HG02943 (cell line): Measurements from ENCODE around the gene GMEB2.

Experiments used
- ATAC-seq: cut with Tn5 transposase; IDR thresholded peaks from one replicate; pipeline ENCODE4 v1.9.1; 2021; ENCODE audit warnings: mild to moderate bottlenecking, low read depth, moderate library complexity; ENCODE audit not compliant: unreplicated experiment

The GMEB2 gene

DNA sequence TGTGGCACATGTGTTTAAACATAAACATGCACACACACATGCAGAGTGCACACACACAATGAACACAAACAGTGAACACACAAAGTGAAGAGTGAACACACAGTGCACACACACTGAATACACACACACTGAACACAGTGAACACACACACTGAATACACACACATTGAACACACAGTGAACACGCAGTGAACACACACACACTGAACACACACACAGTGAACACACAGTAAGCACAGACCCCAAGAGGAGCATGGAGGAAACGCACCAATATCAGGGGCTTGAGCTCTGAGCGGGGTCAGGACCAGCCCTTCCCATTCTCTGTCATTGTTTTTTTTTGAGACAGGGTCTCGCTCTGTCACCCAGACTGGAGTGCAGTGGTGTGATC is 35.8 kb downstream of the GMEB2 start:
- ATAC-seq = no peak

GRCh38 chr20:63590218-63591146 is 36.4 kb downstream of the GMEB2 start:
- no peak for ATAC-seq

DNA sequence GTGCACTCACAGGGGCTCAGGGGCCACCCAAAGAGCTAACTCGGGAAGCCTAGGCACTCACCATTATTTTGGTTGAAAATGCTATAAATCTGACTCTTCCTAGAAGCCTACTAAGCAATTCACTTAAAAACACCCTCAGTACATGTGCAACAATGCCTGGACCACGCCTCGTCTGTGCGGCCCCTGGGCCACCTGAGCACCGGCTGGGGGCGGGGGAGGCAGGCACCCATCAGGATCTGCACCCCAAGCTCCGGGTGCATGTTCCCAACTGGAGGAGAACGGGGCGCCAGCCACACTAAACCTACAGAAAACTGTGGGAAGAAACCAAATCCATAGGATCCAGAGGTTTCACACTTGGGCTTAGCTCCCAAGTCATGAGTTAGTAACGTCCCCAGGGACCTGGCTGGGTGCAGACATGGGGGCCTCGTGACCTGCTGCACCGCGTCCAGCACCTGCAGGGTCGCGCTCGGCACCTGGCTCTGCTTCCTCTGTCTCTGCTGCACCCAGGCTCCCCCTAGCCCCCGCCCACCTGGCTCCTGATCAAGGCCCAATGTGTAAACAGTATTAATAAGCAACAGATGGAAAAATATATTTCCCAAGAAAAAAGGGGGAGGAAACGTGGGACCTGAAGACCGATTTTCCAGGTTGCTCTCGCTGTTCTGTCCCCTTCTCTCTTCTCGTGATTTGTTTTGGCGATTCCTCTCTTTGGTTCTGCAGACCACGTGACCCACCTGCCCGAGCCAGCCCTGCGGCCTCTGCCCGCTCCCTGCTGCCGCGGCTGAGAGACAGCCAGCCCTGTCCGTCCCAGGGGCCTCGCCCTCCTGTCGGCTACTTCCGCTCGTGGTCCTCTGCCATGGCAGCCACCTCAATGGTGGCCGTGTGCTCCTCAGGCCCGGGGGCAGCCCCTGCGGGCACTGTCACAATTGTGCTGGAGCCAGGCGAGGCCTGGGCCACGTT is 37.4 kb downstream of the GMEB2 start:
- no peak for ATAC-seq

DNA sequence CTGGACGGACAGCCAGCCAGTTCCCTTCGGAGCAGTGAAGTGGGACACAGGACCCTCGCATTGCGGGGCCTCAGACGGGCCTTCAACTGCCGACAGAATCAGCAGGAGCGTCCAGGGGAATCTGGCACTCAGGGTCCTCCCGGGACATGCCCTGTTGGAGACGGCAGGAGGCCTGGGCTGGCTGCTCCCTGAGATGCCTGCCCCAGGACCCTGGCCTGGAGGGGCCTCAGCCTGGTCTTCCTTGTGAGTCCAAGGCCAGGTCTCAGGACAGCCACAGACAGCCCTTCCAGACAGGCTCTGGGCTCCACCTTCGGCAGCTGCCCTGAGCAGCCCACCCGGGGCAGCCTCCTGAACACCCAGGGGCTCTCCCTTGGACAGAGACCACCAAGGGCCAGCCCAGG is 38.3 kb downstream of the GMEB2 start:
- ATAC-seq = no peak

DNA sequence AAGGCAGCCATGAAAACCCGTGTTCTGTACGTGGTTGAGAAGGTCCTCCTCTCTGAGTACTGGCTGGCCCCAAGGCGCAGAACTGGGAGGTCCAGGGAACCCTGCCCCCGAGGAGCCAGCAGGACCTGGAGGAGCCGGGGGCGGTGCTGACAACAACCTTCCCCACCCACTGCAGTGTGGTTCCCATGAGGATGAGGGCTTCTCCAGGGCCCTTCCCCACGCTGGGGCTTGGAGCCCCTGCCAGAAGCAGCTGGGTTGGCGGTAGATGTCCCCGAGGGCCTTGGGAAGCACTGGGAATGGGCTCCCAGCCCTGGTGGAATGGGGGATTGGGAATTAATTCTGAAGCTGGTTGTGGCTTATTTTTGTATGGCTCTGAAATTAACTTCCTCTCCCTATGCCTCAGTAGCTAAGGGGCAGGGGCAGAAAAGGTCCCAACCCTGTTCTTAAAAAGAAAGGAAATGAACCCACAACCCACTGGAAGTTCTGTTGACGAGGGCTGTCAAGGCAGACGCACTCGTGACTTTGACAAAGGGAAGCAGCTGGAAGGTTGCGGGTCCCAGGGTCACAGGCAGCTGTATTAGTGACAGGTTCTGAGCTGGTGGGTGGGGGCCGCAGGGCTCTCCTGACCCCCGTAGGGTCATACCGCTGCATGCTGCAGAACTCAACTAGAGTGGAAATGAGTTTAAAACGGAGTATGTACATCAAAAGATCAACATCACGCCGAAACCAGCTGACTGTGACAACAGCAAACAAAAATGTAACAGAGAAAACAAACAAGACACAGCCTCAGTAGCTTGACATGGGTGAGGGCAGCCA is 38.9 kb downstream of the GMEB2 start:
- no peak for ATAC-seq

DNA sequence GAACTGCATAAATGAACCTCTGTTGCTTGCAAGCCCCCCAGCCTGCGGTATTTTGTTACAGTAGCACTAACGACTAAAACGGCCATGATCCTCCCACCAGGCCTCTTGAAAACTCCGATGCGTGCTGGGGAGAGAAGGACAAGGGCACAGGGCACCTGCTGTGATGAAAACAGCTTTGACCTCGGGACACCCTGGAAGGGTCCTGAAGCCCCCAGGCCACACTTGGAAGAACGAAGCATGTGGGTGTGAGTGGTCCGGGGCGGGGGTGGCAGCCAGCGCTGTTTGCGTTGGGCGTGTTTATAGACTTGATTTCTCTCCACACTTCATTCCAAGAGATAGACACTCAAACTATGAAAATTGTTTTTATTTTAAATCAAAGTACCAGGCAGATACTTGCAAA is 39.6 kb downstream of the GMEB2 start:
- no peak for ATAC-seq

- no peak for ATAC-seq
Measured at GRCh38 chr20:63586797-63587196, 40.1 kb downstream of the GMEB2 start.

DNA sequence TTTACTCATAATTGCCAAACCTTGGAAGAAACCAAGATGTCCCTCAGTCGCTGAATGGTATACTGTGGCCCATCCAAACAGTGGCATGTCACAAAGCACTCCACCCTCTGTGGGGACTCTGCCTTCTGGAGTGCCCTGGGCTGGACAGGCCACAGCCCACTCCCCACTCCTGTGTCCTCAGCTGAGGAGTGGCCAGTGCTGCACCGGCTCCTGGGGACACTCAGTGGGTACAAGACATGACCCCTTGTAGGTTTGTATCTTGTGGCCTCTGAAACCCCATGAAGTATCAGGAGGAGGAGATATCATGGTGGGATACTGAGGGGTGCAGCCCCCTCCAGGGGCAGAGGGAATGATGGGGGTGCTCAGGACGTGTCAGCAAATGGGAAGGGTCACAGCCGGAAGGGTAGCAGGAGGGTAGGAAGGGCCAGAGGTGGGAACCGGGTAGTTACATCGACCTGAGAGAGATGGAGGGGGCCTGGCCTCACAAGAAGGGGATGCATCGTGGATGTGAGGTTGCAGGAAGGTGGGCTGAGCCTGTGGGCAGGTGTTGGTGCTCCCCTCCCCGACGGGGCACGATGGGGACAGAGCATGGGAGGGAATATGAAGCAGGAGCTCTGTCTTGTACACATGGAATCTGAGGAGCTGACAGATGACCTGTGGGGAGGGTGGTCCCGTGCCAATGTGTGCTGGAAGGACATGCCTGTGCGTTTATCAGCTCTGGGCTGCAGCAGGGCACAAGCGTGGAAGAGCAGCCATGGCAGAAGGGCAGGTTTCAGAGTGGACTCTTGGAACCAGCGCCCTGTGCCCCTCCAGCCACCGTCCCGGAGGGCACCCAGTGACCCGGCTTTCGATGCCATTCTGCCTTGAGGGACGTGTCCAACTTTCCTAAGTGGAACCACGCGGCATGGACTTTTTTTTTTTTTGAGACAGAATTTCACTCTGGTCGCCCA is 41.0 kb downstream of the GMEB2 start:
- ATAC-seq = no peak

DNA sequence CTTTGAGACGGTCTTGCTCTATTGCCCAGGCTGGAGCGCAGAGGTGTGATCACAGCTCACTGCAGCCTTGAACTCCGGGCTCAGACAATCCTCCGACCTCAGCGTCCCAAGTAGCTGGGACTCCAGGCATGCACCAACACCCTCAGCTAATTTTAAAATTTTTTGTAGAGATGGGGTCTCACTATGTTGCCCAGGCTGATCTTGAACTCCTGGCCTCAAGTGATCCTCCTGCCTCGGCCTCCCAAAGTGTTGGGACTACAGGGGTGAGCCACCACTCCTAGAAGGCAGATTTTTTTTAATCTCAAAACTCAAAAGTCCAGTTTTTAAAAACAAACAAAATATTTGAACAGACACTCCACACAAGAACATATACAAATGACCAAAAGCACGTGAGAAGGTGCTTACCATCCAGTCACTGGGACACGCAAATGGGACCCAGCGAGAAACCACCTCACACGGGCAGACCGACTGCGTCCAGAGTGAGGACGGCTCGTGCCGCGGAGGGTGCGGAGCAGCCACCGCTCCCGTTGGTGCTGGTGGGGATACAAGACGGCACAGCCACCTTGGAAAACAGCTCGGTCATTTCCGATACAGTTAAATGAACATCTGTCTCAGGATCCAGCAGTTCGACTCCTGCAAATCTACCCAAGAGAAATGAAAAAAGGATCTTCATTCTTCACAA is 44.4 kb downstream of the GMEB2 start:
- ATAC-seq = no peak

- ATAC-seq = no peak
Measured at GRCh38 chr20:63580796-63581461, 46.0 kb downstream of the GMEB2 start.

DNA sequence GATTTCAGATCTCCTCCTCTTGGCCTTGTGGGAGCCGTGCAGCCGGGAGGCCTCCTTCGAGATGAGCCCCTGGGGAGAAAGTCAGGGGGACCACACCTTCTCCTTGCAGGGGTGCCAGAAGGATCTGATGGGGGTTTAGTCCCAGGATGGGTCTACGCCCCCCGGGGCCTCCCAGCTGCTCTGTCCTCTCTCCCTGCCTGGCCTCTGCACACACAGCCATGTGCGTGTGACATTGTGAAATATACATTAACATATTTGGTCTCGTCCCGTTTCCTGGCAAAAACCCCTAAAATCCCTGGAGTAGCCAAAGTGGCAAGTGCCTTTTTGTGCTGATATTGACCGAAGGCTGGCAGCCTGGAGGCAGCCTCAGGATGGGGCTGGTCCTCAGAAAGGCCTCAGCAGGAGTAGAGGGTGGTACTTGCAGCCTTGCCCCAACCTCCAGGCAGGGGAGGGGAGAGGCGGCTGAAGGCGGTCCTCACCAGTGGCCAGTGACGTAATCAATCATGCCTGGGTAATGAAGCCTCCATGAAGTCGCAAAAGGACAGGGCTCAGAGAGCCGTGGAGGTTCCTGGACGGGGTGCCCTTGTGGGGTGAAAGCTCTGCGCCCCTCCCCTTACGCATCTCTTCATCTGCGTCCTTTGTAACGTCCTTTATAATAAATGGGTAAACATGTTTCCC is 47.7 kb downstream of the GMEB2 start:
- no peak for ATAC-seq

- ATAC-seq = no peak
Measured at GRCh38 chr20:63578224-63579016, 48.5 kb downstream of the GMEB2 start.

DNA sequence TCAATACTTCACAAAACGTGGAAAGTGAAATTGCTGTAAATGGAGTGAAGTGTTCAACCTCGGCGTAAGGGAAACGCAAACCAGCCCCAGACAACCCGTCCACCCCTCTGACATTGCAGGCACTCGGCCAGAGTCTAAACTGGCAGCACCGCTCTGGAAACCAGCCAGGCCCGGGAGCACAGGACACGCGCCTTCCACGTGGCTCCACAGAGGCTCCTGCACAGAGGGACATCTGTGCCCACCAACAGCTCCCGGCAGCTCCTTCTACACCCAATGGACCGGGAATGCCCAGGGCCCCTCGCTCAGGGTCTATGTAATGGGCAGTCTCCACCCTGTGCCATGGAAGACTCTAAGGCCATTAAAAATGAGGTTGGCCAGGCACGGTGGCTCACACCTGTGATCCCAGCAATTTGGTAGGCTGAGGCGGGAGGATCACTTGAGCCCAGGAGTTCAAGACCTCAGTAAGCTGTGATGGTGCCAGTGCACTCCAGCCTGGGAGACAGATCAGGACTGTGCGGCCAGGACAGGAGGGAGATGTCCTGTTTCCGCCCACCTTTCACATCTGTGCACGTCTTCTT is 49.5 kb downstream of the GMEB2 start:
- no peak for ATAC-seq

GRCh38 chr20:63576311-63576710 is 50.6 kb downstream of the GMEB2 start:
- no peak for ATAC-seq

DNA sequence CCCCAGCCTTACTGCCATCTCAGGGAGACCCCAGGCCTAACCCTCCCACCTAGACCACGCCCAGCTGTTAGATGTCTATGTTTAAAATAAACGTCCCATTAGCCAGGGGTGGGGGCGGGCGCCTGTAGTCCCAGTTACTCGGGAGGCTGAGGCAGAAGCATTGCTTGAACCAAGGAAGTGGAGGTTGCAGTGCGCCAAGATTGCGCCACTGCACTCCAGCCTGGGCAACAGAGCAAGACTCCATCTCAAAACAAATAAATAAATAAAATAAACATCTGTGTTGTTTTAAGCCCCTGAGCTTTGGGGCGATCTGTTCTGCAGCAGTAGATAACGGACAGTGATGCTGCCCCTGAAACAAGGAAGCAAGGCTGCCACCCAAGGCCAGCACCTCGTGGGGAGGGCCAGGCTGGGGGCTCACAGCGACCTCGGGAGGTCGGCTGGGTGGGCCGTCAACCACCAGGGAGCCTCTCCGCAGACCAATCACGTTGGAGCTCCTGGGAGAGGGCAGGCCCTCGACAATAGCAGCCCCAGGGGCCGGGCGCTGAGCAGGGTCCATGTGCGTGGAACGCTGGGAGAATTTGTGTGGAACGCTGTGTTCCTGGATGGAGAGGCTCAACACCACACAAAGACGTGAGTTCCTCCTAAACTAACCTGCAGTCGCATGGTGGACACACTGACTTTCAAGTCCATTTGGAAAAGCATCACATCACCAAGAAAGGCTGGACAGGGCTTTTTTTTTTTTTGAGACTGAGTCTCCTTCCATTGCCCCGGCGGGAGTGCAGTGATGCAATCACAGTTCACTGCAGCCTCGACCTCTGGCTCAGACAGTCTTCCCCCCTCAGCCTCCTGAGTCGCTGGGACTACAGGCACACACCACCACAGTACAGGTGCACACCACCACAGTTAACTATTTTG is 51.8 kb downstream of the GMEB2 start:
- no peak for ATAC-seq
